ENCODE data around the gene ZNF451.

GRCh38 chr6:57074383-57074782 is 15.6 kb upstream of the ZNF451 start:
- TF ChIP-seq POLR2AphosphoS5 (IDR thresholded peaks at IDR 0.05; ENCODE audit: low read depth, low read length) (no peak), SIN3A (IDR thresholded peaks at IDR 0.05; ENCODE audit: borderline replicate concordance, insufficient read depth, low read length) (no peak), TAF1 (IDR thresholded peaks at IDR 0.05; ENCODE audit: borderline replicate concordance, insufficient read depth, low read length) (no peak)

Measured in PFSK-1 (cell line).